ENCODE results near the gene HSP90AB1.

The HSP90AB1 gene

DNA sequence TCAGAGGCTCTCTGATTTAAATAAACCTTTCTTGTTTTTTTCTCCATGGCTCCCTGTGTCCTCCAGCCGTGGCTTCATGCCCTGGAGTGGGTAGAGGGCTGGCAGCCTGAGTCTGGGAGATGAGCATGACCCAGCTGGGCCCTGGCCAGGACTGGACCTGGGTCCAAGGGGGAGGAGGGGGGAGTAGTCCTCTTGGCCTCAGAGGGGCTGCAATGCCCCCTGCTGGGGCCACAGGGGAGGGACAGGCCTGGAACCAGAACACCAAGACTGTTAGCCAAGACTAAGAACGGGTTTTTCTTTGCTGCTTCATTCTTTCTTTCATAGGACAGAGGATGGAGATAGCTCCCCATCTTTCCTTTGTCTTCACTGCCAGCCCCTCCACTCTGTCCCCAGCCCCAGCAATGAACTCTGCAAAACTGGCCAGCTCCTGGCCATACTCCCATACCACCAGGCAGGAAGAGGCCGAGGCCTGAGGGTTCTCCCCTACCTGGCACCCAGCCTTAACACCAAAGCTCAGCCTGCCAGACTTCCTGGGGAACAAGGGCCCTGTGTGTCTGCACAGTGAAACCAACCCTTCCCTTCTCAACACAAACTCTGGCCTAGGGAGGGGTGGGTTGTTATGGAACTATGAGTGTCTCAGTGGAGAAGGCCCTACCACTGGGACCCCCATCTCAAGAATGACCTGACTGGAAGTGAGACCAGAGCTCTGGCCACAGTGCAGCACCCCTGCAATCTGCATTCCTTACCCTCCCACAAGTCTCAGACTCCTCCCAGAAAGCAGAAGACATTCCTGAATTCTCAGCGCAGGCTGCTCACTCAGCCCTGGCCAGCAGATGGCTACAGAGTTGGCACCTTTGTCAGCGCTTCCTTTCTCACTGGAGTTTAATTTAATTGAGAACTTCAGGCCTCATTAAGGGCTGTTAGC is 12.5 kb upstream of the HSP90AB1 start:
- in situ Hi-C loops (cut with MboI; ENCODE audit: low sequenced_read_pairs), result no loop called here

DNA sequence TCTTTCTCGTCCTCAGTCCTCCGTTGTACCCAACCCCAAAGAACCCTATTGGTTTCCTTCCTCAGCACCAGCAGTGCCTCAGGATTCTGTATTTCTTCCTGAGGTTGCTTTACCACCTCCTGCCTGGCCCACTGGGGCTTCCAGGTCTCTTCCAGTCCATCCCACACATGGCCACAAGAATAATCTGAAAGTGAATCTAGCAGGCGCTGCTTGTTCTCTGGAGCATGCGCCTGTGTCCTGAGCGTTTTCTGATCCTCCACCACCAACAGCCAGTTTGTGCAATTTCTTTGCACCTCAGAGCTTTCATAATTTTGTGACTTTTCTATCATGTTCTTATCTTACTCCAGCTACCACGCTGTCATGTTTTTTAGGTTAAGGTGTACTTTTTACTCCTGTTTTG is 11.6 kb upstream of the HSP90AB1 start:
- in situ Hi-C loops (cut with MboI; ENCODE audit: low sequenced_read_pairs), result no loop called here

DNA sequence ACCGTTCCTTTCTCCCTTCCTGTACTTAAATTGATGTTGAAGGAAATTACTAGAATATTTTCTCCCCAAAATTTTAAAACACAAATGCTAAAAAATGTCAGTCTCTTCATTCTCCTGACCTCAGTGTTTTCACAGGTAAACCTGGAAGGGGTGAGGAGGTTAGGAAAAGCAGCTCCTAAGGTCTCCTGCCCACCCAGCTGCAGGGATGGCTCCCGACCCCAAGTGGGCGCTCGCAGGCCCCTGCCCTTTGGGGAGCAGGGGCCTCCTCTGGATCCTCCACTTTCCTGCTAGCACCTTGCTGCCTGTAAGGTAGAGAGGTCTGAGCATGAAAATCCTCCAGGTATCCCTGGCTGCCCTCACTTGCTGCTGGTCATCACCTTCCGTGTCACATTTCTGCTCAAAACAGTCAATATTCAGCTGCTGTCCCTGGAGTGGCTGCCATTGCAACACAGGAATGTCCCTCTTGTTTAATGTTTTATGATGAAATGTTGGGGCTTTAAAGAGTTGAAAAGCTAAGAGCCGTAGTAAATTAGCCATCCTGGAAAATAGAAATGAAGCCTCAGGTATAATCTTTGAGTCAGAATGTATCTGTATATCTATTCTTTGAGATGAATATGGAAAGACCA is 10.9 kb upstream of the HSP90AB1 start:
- in situ Hi-C loops (cut with MboI; ENCODE audit: low sequenced_read_pairs), result no loop called here

DNA sequence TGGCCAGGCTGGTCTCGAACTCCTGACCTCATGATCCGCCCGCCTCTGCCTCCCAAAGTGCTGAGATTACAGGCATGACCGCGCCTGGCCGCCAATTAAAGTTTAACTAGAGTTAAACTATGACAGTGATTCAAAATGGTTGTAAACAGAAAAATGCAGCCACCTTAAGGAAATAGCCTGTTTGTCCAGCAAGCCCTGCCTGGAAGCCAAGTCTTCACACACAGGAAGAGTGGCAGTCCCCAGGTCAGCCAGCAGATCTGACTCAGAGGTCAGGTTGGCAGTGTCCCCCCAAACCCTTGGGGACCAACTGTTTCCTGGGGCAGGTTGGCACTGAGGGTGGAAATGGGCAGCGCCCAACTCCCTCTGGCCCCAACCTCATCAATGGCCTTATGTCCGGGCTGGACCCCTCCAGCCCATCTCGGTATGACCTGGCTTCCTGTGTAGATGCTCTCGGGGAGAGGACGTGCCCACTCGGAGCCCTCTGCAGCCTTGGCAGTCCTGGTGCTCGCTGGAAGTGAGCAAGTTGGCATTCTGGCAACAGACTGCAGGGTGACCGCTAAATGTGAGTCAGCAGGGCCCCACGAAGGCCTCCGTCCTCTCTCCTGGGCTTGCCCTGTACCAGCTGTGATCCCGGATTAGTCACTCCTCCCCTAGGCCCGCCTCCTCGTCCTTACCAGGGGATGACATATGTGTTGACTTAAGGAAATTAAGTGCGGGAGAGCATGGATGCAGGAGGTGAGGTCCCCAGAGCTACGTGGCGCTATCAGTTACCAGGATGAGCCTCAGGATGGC is 9.7 kb upstream of the HSP90AB1 start:
- in situ Hi-C loops (cut with MboI; ENCODE audit: low sequenced_read_pairs), result no loop called here

DNA sequence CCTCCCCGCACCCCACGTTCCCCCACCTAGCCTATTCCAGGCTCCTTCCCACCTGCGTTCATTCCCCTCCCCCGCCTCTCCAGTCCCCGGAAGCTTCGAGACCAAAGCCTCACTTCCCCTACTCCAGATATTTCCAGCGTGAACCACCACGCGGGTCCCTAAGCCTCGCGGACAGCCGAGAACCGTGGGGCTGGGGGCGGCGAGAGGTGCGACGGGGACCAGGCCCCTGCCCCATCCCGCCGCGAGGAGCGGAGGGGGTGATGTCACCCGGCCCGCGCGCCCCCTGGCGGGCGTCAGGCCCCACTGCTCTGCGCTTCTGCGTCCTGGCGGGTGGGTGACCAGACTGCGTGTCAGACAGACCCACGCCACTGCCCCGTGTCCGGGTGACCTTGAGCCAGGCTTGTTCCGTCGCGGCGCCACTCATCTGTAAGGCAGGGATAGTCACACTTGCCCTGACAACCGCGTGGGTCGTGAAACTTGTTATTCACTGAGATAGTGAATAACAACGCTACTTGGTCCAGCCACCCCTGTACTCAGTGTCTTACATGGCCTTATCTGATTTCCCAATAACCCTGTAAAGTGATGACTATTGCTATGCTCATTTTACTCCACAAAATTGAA is 9.0 kb upstream of the HSP90AB1 start:
- in situ Hi-C loops (cut with MboI; ENCODE audit: low sequenced_read_pairs), result no loop called here

DNA sequence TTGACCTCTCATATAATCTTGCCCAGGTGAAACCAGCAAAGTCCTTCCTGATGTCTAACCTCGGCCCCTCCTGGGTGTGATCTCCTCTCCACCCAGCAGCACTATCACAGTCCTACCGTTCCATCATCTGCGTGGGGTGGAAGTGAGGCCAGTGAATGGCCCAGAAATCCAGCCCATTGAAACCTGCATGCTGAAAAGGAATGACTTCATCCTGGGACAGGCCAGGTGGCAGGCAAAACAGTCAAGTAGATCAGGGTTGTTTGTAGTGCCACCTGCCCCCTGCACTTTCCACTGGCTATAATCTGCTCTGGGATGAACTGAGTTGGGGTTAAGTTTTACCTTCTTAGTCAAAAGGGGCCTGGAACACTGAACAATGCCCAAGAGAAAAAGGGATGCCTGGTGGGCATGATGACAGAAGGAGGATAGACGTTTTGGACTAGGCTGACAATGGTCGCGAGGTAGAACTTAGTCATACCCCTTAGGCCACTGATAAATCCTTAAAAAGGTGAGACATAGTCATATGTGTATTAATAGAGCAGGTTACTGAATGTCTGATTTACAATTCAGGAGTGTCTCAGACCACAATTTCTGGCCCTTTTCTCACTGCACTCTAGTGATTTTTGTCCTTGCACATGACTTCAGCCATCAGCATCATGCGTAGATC is 8.1 kb upstream of the HSP90AB1 start:
- in situ Hi-C loops (cut with MboI; ENCODE audit: low sequenced_read_pairs), result no loop called here

DNA sequence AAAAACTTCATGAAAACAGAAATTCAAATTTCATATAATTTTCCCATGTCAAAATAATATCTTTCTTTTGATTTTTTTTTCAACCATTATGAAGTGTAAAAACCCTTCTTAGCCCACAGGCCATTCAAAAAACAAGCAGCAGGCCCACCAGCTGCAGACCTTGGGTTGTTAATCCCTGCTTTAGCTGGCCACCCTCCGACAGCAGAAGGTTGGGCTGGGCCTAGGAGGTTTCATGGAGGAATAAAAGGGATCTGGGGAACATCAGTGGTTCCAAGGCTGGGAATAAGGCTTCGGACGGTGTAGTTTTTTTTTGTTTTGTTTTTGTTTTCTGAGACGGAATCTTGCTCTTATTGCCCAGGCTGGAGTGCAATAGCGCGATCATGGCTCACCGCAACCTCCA is 3.6 kb upstream of the HSP90AB1 start:
- in situ Hi-C loops (cut with MboI; ENCODE audit: low sequenced_read_pairs), result no loop called here

DNA sequence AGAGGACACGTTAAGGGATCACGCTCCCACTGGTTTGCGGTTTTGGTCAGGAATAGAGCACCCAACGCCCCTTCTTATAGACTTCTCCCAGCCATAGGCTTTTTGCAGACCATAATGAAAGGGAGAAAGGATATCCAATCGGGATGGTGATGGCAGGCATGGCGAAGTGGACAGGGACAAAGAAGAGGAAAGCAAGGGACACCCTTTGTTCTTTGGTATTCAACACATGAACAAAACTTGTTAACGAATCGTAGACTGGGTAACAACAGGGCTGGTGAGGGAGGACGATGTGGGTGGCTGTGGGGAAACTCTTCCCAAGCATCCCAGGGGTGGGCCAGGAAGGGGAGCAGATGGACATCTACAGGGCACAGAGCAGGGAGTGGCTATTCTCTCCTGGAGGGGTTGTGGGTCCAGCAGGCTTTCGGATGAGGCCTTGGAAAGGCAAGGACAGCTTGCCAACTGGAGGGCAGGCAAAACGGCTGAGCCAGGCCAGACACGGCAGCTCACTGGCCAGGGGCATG is 1.4 kb upstream of the HSP90AB1 start:
- in situ Hi-C loops (cut with MboI; ENCODE audit: low sequenced_read_pairs), result loop anchor here (5.0 kb wide), 1 partner anchor 73 kb away; no protein-coding TSS in a partner anchor

DNA sequence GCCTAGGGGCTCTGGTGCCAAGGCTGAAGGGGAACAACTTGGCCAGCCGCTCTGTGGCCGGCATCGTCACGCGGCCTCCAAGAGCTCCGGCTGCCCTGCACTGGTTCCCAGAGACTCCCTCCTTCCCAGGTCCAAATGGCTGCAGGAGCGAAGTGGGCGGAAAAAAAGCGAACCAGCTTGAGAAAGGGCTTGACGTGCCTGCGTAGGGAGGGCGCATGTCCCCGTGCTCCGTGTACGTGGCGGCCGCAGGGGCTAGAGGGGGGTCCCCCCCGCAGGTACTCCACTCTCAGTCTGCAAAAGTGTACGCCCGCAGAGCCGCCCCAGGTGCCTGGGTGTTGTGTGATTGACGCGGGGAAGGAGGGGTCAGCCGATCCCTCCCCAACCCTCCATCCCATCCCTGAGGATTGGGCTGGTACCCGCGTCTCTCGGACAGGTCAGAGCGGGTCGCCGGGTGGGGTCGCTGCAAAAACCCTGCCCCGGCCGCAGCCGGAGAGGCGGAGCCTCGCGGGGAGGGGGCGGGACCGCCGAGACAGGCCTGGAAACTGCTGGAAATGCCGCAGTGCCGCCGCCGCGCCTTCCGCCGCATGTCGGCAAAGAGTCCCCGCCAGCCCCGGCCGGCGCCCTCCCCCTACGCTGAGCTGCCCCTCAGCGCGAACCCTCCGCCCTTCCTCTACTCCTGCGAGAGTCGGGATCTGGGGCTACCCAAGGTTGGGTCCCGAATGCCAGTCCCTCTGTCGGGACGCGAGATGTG is 814 bp upstream of the HSP90AB1 start:
- in situ Hi-C loops (cut with MboI; ENCODE audit: low sequenced_read_pairs), result loop anchor here (5.0 kb wide), 1 partner anchor 74 kb away; no protein-coding TSS in a partner anchor

DNA sequence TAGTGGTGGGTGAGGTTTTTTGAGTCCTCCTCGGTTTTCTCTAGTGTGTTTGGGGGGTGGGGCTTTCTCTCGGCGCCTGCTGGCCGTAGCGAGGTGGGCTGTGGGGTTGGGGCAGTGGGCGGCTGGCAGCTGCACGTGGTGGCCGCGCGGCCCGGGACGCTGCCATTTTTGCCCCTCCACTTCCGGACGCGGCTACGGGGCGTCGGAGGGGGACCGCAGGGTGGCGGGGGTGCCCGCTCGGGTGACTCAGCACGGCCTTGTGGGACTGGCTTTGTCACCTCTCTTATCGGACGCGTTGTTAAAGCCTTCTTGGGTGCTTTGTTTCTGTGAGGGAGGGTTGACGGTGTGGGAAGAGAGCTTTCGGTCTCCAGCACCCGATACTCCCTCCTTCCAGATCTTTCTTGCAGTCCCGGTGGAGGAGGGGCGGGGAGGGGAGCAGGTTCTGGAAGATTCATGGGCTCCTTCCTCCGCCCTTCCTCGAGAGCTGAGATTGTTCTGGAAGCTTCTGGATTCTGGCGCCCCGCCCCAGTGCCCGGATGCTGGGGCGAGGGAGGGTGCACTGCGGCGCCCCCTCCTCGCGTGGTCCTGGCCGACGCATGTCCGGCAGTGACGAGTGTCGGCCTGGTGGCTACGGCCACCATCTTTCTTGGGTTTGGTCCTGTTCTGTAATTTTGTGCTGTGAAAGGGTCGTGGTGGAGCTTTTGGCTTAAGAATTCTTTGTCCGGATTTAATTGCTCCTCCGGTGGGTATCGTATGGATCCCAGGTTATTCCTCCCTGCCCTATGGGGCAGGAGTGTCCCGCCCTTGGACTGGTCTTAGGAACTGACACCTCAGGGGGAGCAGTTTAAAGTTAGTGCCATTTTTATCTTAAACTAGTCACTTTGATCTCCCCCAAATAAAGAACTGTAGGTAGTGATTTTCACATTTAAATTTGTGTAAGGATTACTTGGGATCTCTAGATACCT is 719 bp downstream of the HSP90AB1 start:
- in situ Hi-C loops (cut with MboI; ENCODE audit: low sequenced_read_pairs), result loop anchor here (5.0 kb wide), 1 partner anchor 75 kb away; no protein-coding TSS in a partner anchor

DNA sequence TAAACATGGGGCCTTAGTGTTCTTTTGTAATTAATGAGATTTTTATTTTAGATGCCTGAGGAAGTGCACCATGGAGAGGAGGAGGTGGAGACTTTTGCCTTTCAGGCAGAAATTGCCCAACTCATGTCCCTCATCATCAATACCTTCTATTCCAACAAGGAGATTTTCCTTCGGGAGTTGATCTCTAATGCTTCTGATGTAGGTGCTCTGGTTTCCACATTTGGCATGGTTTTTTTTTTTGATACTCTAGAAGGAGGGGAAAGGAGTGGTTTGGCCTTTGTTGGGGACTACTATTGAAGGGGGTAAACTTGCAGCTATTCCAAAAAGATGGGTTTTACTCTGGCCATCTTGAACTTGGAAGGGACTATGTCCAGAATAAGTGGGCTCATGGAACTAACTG is 1.7 kb downstream of the HSP90AB1 start:
- in situ Hi-C loops (cut with MboI; ENCODE audit: low sequenced_read_pairs), result loop anchor here (5.0 kb wide), 1 partner anchor 76 kb away; no protein-coding TSS in a partner anchor

DNA sequence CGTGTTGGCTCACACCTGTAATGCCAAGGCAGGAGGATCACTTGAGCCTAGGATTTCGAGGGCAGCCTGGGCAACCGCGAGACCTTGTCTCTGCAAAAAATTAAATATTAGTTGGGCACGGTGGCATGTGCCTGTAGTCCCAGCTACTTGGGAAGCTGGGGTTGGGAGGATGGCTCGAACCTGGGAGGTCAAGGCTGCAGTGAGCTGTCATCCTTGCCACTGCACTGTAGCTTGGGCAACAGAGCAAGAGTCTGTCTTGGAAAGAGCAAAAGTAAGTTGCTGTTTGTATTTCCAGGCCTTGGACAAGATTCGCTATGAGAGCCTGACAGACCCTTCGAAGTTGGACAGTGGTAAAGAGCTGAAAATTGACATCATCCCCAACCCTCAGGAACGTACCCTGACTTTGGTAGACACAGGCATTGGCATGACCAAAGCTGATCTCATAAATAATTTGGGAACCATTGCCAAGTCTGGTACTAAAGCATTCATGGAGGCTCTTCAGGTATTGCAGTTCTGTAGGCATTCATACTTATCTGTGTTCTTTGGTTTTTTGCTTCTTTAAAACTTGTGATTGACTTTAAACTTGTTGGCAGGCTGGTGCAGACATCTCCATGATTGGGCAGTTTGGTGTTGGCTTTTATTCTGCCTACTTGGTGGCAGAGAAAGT is 2.3 kb downstream of the HSP90AB1 start:
- in situ Hi-C loops (cut with MboI; ENCODE audit: low sequenced_read_pairs), result loop anchor here (5.0 kb wide), 1 partner anchor 77 kb away; no protein-coding TSS in a partner anchor

DNA sequence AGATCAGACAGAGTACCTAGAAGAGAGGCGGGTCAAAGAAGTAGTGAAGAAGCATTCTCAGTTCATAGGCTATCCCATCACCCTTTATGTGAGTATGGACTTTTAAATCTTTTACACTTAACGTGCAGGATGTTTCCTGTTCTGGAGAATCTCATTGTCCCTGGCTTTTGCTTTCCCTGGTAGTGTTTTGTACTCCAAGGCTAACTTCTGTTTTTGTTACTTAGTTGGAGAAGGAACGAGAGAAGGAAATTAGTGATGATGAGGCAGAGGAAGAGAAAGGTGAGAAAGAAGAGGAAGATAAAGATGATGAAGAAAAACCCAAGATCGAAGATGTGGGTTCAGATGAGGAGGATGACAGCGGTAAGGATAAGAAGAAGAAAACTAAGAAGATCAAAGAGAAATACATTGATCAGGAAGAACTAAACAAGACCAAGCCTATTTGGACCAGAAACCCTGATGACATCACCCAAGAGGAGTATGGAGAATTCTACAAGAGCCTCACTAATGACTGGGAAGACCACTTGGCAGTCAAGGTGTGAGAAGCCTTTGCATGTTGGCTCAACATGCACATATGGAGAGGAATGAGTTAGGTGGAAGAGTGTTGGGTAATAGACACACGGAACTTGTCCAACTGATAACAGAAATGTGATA is 3.3 kb downstream of the HSP90AB1 start:
- in situ Hi-C loops (cut with MboI; ENCODE audit: low sequenced_read_pairs), result no loop called here

DNA sequence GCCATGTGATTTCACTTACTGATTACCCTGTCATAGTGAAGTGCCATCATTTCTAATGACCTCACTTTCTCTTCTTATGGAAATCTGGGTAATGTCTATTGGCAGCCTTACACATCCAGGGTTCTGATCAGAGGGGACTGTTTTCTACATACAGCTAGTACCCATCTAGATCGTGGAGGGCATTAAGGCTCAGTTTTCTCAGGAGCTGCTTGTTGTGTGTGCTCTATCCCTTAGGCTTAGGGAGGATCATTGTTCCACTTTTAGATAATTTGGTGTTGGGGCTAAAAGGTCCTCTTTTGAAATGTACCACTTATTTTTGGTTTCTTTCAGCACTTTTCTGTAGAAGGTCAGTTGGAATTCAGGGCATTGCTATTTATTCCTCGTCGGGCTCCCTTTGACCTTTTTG is 3.8 kb downstream of the HSP90AB1 start:
- in situ Hi-C loops (cut with MboI; ENCODE audit: low sequenced_read_pairs), result no loop called here

DNA sequence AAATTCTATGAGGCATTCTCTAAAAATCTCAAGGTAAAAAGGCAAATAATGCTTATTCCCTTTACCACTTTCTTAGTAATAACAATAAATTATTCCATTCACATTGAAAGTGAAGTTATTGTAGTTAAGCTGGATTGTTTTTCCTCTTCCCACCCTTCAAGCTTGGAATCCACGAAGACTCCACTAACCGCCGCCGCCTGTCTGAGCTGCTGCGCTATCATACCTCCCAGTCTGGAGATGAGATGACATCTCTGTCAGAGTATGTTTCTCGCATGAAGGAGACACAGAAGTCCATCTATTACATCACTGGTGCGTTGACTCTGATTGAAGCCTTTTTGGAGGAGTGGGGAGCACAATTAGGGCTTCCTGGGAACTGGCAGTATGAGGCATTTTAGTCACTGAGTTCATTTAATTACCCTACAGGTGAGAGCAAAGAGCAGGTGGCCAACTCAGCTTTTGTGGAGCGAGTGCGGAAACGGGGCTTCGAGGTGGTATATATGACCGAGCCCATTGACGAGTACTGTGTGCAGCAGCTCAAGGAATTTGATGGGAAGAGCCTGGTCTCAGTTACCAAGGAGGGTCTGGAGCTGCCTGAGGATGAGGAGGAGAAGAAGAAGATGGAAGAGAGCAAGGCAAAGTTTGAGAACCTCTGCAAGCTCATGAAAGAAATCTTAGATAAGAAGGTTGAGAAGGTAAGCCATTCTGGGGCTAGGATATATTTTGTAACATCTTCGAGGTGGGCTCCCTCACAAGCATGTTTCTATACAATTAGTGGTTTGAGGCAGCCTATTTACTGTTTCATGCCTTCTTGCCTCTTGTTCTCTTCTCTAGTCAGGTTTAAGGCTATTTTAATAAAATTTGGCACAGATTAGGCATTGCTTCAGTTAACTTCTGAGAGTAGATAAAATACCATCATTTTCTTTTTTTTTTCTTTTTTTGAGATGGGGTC is 4.9 kb downstream of the HSP90AB1 start:
- in situ Hi-C loops (cut with MboI; ENCODE audit: low sequenced_read_pairs), result no loop called here

Data from HL-60/S4 (cell line).